ENCODE data around the gene NAV1.

The NAV1 gene

DNA sequence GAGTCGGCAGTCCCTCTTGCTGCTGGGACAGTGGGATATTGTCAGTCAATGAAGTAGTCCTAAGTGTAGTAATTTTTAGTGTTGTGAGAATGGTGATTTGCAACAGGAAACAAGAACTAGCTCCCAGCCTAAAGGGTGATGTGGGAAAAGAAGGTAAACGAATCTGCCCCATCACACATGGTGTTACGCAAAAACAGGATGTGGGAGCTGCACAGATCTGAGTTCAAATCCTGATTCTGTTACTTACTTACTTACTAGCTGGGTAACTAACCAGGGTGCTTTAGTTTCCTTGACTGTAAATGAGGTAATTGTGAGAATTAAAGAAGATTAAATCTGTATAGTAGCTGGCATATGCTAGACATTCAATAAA lies 22.3 kb downstream of the NAV1 start:
- no peak for TF ChIP-seq FOXP2 (optimal IDR thresholded peaks at IDR 0.05; ENCODE audit: borderline replicate concordance, extremely low read depth, extremely low read length, insufficient read depth)
- no peak for TF ChIP-seq SIN3A (IDR thresholded peaks at IDR 0.05; ENCODE audit: borderline replicate concordance, insufficient read depth, low read length)
- no peak for TF ChIP-seq TAF1 (IDR thresholded peaks at IDR 0.05; ENCODE audit: borderline replicate concordance, insufficient read depth, low read length)
- TF ChIP-seq, protein P1, sequence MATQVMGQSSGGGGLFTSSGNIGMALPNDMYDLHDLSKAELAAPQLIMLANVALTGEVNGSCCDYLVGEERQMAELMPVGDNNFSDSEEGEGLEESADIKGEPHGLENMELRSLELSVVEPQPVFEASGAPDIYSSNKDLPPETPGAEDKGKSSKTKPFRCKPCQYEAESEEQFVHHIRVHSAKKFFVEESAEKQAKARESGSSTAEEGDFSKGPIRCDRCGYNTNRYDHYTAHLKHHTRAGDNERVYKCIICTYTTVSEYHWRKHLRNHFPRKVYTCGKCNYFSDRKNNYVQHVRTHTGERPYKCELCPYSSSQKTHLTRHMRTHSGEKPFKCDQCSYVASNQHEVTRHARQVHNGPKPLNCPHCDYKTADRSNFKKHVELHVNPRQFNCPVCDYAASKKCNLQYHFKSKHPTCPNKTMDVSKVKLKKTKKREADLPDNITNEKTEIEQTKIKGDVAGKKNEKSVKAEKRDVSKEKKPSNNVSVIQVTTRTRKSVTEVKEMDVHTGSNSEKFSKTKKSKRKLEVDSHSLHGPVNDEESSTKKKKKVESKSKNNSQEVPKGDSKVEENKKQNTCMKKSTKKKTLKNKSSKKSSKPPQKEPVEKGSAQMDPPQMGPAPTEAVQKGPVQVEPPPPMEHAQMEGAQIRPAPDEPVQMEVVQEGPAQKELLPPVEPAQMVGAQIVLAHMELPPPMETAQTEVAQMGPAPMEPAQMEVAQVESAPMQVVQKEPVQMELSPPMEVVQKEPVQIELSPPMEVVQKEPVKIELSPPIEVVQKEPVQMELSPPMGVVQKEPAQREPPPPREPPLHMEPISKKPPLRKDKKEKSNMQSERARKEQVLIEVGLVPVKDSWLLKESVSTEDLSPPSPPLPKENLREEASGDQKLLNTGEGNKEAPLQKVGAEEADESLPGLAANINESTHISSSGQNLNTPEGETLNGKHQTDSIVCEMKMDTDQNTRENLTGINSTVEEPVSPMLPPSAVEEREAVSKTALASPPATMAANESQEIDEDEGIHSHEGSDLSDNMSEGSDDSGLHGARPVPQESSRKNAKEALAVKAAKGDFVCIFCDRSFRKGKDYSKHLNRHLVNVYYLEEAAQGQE (IDR thresholded peaks at IDR 0.05; ENCODE audit: insufficient read depth in 1 of 2, low read depth in 2 of 2, low read length in 2 of 2), result no peak
- no peak for TF ChIP-seq POLR2AphosphoS5 (IDR thresholded peaks at IDR 0.05; ENCODE audit: low read depth, low read length)

DNA sequence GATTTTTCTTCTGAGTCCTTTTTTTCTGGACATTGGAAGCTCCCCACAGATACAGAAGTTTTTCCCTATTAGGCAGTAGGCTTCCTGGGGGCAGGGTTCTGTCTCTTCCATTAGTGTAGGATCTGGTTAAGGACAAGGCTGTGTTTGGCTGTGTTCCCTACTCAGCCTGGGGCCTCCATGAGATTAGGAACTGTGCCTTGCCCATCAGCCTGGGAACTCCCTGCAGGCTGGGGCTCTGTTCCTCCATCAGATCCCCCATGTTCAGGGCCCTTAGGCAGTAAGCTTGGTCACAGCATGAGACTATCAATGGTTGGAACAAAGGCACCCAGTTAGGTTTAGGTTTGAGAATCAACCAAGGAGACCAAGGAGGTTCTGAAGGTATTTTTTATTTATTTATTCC lies 22.7 kb downstream of the NAV1 start:
- TF ChIP-seq SIN3A (IDR thresholded peaks at IDR 0.05; ENCODE audit: borderline replicate concordance, insufficient read depth, low read length) (no peak), POLR2AphosphoS5 (IDR thresholded peaks at IDR 0.05; ENCODE audit: low read depth, low read length) (no peak), TAF1 (IDR thresholded peaks at IDR 0.05; ENCODE audit: borderline replicate concordance, insufficient read depth, low read length) (no peak), FOXP2 (optimal IDR thresholded peaks at IDR 0.05; ENCODE audit: borderline replicate concordance, extremely low read depth, extremely low read length, insufficient read depth) (no peak)
- TF ChIP-seq, protein P1 (IDR thresholded peaks at IDR 0.05; ENCODE audit: insufficient read depth in 1 of 2, low read depth in 2 of 2, low read length in 2 of 2), result no peak

DNA sequence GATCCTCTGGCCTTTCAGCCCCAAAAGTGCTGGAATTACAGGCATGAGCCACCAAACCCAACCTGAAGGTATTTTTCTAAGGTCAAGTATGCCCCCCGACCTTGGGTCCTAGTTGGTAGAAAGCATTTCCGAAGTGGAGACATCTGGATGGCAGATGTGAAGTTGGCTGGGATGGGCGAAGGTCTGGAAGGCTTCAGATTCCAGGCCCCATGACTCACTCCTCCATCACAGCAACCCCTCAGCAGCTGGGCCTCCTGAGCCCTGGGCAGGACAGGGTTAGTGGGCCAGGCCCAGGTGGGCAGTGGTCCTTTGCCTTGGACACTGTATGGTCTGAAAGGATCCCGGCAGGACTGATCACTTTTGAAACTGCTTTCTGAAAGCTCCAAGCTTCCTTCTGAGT lies 23.3 kb downstream of the NAV1 start:
- no peak for TF ChIP-seq SIN3A (IDR thresholded peaks at IDR 0.05; ENCODE audit: borderline replicate concordance, insufficient read depth, low read length)
- no peak for TF ChIP-seq TAF1 (IDR thresholded peaks at IDR 0.05; ENCODE audit: borderline replicate concordance, insufficient read depth, low read length)
- TF ChIP-seq POLR2AphosphoS5 (IDR thresholded peaks at IDR 0.05; ENCODE audit: low read depth, low read length), result no peak
- no peak for TF ChIP-seq FOXP2 (optimal IDR thresholded peaks at IDR 0.05; ENCODE audit: borderline replicate concordance, extremely low read depth, extremely low read length, insufficient read depth)
- TF ChIP-seq, protein P1 (IDR thresholded peaks at IDR 0.05; ENCODE audit: insufficient read depth in 1 of 2, low read depth in 2 of 2, low read length in 2 of 2), result no peak

DNA sequence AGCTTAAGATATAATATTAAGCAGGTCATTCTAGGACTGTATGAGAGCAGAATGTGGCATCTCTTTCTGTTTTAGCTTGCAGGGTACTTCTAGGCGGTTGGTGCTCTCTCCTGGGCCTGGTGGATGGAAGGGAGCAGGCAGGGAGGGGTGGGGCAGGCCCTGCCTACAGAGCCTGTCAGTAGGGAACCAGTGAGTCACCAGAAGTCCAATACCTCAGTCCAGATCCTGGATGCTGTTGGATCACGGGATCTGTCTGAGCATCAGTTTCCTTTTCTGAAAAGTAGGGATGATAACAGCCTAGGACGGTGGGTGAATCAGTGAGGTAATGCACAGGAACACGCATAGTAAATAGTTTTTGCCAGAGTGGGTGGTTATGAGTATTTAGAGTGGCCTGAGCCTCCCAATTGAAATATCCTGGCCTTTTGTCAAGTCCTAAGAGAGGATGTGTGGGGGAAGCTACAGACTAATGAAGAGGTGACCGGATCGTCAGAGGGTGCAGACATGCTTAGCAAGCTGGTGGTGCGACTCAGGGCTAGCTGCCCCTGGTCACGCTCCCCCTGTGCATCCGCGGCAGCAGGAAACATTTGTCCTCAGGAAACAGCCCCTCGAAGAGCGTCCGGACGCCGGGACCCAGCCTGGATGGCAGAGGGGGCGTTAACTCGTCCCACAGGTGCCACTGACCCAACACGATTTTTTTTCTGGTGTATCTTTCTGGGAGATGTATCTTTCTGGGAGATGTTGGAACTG lies 23.9 kb downstream of the NAV1 start:
- TF ChIP-seq TAF1 (IDR thresholded peaks at IDR 0.05; ENCODE audit: borderline replicate concordance, insufficient read depth, low read length), result no peak
- TF ChIP-seq POLR2AphosphoS5 (IDR thresholded peaks at IDR 0.05; ENCODE audit: low read depth, low read length), result no peak
- TF ChIP-seq SIN3A (IDR thresholded peaks at IDR 0.05; ENCODE audit: borderline replicate concordance, insufficient read depth, low read length), result no peak
- TF ChIP-seq, protein P1 (IDR thresholded peaks at IDR 0.05; ENCODE audit: insufficient read depth in 1 of 2, low read depth in 2 of 2, low read length in 2 of 2), result no peak
- no peak for TF ChIP-seq FOXP2 (optimal IDR thresholded peaks at IDR 0.05; ENCODE audit: borderline replicate concordance, extremely low read depth, extremely low read length, insufficient read depth)
